ENCODE data around the gene MAP3K15.
"Not testable (repeated sequence)": the region's sequence is repeated elsewhere in the genome, so short reads cannot be mapped to it uniquely, and the experiment has no call there.

- TF ChIP-seq ZBTB33 (IDR thresholded peaks at IDR 0.05; ENCODE audit: extremely low read depth, insufficient replicate concordance, low read length); CTCF (IDR thresholded peaks at IDR 0.05 in 2 of 3, conservative IDR thresholded peaks at IDR 0.05 in 1 of 3; ENCODE audit: borderline replicate concordance in 1 of 3, insufficient read depth in 1 of 3, low read depth in 2 of 3, low read length in 2 of 3): not testable (repeated sequence)
Observed at GRCh38 chrX:19445772-19446171, 69.5 kb downstream of the MAP3K15 start.

Measured in HCT116 (cell line).